NCI-H82 treated with DMSO at 0.1 percent for 48 hours (cell line): ENCODE data around the gene CORIN.

ENCODE experiments used
- DNase-seq: peaks from one replicate; lab custom pipeline; 2025; ENCODE audit not compliant: unreplicated experiment; lab: John Stamatoyannopoulos, UW

Gene CORIN

GRCh38 chr4:47731182-47731581, 106.7 kb downstream of the CORIN start:
- DNase-seq, result no peak

GRCh38 chr4:47729131-47729680, 108.7 kb downstream of the CORIN start:
- DNase-seq, result no peak

- DNase-seq, result no peak
Observed at GRCh38 chr4:47721892-47722575, 115.8 kb downstream of the CORIN start.

- DNase-seq, result no peak
Observed at GRCh38 chr4:47721485-47721884, 116.4 kb downstream of the CORIN start.

- DNase-seq, result no peak
Observed at GRCh38 chr4:47720787-47721186, 117.1 kb downstream of the CORIN start.

- no peak for DNase-seq
Observed at GRCh38 chr4:47719576-47719975, 118.3 kb downstream of the CORIN start.

GRCh38 chr4:47718696-47719095, 119.2 kb downstream of the CORIN start:
- DNase-seq, result no peak

- DNase-seq, result no peak
Observed at GRCh38 chr4:47717188-47717587, 120.7 kb downstream of the CORIN start.

GRCh38 chr4:47715716-47716416, 122.0 kb downstream of the CORIN start:
- DNase-seq, result no peak

GRCh38 chr4:47714269-47714668, 123.6 kb downstream of the CORIN start:
- DNase-seq, result no peak

- DNase-seq, result no peak
Observed at GRCh38 chr4:47713129-47713834, 124.6 kb downstream of the CORIN start.

GRCh38 chr4:47711646-47712045, 126.2 kb downstream of the CORIN start:
- DNase-seq, result no peak

GRCh38 chr4:47711183-47711582, 126.7 kb downstream of the CORIN start:
- no peak for DNase-seq

GRCh38 chr4:47706352-47706751, 131.5 kb downstream of the CORIN start:
- DNase-seq, result peak; percentile 48

- DNase-seq, result peak; percentile 36
Observed at GRCh38 chr4:47705326-47705981, 132.4 kb downstream of the CORIN start.

GRCh38 chr4:47704693-47705325, 133.1 kb downstream of the CORIN start:
- peak; percentile 53 for DNase-seq

GRCh38 chr4:47703956-47704355, 133.9 kb downstream of the CORIN start:
- DNase-seq, result no peak

GRCh38 chr4:47703008-47703407, 134.9 kb downstream of the CORIN start:
- DNase-seq, result no peak

- DNase-seq, result no peak
Observed at GRCh38 chr4:47701286-47701685, 136.6 kb downstream of the CORIN start.

- DNase-seq, result no peak
Observed at GRCh38 chr4:47698837-47699236, 139.0 kb downstream of the CORIN start.

- DNase-seq, result no peak
Observed at GRCh38 chr4:47696823-47697222, 141.0 kb downstream of the CORIN start.
